K562 (cell line): ENCODE results near the gene SDSL. TPM values are rescaled to one million over a fixed set of nuclear protein-coding genes. Genes with fewer than 3 reads are reported as not detected.

Experiments
- BDP1 ChIP-seq: IDR thresholded peaks from 3 replicates; pipeline ENCODE4 v1.6.1; 2011; ENCODE audit not compliant: insufficient read length, insufficient read depth
- BRD9 ChIP-seq: fragments of 450-650 bp; IDR thresholded peaks from 2 replicates; pipeline ENCODE4 v1.6.1; 2018; ENCODE audit warnings: low read depth; ENCODE audit not compliant: partially characterized antibody
- ELF4 ChIP-seq: fragments of 450-650 bp; formaldehyde crosslinking; IDR thresholded peaks from 2 replicates; pipeline ENCODE4 v1.4.0; 2022; ENCODE audit warnings: missing genetic modification characterization
- MXD1 ChIP-seq: fragments of 250-450 bp; sonication (Bioruptor Pico); IDR thresholded peaks from 2 replicates; pipeline ENCODE4 v1.8.0; 2021; ENCODE audit warnings: borderline replicate concordance, mild to moderate bottlenecking, moderate library complexity; ENCODE audit not compliant: poor library complexity, severe bottlenecking
- ZNF551 ChIP-seq: fragments of 250-450 bp; sonication (Bioruptor Pico); IDR thresholded peaks from 2 replicates; pipeline ENCODE4 v1.5.0; 2021; ENCODE audit warnings: mild to moderate bottlenecking, moderate library complexity
- polyA plus RNA-seq, 8 experiments: library from polyadenylated mRNA; depleted of rRNA in 4 of 8; stranded (reverse) in 5 of 8; unstranded in 3 of 8; fragments of >200 nt; fragmentation: Nextera tagmentation in 2 of 8; fragmentation: Illumina TruSeq in 1 of 8; extraction: Ambion mirVana in 2 of 8; extraction: Trizol in 1 of 8; gene quantifications; 2 replicates each; pipeline versions ENCODE4 v1.2.1 to v1.2.3, GENCODE V29; 2011 to 2014; ENCODE audit warnings: inconsistent platforms in 1 of 8, missing spikeins in 1 of 8
- total RNA-seq, 7 experiments: library from RNA; depleted of rRNA in 6 of 7; stranded (reverse); fragments of >200 nt in 6 of 7; fragmentation: Illumina TruSeq in 2 of 7; extraction: Trizol in 2 of 7; gene quantifications; 2 replicates each; pipeline versions ENCODE4 v1.2.1 to v1.2.3, GENCODE V29; 2011 to 2021; ENCODE audit warnings: low replicate concordance in 1 of 7
- TF ChIP-seq, protein P1 (sequence below): fragments of 450-650 bp; IDR thresholded peaks from 2 replicates; pipeline ENCODE4 v1.6.1; 2016; ENCODE audit warnings: mild to moderate bottlenecking, moderate library complexity

The SDSL gene
- total and polyA plus RNA-seq, 9 of the 15 experiments (the other 6 are each of a cell fraction or from before 2014, with no cell fraction given): 0.31 to 11.0 (median 7.4) TPM

DNA sequence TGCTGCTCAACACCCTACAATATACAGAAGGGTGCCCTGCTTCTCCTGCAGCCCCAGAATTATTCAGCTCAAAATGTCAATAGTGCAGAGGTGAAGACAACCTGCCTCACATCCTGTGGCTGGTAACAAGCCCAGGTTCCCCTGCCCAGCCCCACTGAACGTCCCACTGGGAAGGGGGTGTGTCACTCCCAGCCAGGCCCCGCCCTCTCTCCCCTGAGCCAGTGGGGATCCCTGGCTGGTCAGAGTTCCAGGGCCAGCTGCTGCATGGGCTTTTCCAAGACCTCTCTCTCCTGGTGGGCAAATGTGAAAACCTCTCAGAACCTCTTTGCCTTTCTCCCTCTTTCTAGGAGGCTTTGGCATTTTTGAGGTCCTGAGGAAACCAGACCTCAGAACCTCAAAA lies 63.1 kb downstream of the SDSL start (continued):
- TF ChIP-seq, protein P1, sequence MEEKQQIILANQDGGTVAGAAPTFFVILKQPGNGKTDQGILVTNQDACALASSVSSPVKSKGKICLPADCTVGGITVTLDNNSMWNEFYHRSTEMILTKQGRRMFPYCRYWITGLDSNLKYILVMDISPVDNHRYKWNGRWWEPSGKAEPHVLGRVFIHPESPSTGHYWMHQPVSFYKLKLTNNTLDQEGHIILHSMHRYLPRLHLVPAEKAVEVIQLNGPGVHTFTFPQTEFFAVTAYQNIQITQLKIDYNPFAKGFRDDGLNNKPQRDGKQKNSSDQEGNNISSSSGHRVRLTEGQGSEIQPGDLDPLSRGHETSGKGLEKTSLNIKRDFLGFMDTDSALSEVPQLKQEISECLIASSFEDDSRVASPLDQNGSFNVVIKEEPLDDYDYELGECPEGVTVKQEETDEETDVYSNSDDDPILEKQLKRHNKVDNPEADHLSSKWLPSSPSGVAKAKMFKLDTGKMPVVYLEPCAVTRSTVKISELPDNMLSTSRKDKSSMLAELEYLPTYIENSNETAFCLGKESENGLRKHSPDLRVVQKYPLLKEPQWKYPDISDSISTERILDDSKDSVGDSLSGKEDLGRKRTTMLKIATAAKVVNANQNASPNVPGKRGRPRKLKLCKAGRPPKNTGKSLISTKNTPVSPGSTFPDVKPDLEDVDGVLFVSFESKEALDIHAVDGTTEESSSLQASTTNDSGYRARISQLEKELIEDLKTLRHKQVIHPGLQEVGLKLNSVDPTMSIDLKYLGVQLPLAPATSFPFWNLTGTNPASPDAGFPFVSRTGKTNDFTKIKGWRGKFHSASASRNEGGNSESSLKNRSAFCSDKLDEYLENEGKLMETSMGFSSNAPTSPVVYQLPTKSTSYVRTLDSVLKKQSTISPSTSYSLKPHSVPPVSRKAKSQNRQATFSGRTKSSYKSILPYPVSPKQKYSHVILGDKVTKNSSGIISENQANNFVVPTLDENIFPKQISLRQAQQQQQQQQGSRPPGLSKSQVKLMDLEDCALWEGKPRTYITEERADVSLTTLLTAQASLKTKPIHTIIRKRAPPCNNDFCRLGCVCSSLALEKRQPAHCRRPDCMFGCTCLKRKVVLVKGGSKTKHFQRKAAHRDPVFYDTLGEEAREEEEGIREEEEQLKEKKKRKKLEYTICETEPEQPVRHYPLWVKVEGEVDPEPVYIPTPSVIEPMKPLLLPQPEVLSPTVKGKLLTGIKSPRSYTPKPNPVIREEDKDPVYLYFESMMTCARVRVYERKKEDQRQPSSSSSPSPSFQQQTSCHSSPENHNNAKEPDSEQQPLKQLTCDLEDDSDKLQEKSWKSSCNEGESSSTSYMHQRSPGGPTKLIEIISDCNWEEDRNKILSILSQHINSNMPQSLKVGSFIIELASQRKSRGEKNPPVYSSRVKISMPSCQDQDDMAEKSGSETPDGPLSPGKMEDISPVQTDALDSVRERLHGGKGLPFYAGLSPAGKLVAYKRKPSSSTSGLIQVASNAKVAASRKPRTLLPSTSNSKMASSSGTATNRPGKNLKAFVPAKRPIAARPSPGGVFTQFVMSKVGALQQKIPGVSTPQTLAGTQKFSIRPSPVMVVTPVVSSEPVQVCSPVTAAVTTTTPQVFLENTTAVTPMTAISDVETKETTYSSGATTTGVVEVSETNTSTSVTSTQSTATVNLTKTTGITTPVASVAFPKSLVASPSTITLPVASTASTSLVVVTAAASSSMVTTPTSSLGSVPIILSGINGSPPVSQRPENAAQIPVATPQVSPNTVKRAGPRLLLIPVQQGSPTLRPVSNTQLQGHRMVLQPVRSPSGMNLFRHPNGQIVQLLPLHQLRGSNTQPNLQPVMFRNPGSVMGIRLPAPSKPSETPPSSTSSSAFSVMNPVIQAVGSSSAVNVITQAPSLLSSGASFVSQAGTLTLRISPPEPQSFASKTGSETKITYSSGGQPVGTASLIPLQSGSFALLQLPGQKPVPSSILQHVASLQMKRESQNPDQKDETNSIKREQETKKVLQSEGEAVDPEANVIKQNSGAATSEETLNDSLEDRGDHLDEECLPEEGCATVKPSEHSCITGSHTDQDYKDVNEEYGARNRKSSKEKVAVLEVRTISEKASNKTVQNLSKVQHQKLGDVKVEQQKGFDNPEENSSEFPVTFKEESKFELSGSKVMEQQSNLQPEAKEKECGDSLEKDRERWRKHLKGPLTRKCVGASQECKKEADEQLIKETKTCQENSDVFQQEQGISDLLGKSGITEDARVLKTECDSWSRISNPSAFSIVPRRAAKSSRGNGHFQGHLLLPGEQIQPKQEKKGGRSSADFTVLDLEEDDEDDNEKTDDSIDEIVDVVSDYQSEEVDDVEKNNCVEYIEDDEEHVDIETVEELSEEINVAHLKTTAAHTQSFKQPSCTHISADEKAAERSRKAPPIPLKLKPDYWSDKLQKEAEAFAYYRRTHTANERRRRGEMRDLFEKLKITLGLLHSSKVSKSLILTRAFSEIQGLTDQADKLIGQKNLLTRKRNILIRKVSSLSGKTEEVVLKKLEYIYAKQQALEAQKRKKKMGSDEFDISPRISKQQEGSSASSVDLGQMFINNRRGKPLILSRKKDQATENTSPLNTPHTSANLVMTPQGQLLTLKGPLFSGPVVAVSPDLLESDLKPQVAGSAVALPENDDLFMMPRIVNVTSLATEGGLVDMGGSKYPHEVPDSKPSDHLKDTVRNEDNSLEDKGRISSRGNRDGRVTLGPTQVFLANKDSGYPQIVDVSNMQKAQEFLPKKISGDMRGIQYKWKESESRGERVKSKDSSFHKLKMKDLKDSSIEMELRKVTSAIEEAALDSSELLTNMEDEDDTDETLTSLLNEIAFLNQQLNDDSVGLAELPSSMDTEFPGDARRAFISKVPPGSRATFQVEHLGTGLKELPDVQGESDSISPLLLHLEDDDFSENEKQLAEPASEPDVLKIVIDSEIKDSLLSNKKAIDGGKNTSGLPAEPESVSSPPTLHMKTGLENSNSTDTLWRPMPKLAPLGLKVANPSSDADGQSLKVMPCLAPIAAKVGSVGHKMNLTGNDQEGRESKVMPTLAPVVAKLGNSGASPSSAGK: no peak
- TF ChIP-seq ZNF551 (CRISPR knock-in tag) (no peak), BRD9 (no peak), MXD1 (no peak), ELF4 (CRISPR knock-in tag) (no peak), BDP1 (no peak)
